OCI-LY7 (cell line): ENCODE results near the gene NME3. TPM values are rescaled to one million over a fixed set of nuclear protein-coding genes. Genes with fewer than 3 reads are reported as not detected.

Source experiments
- BruUV-seq: library from RNA; stranded (reverse); fragments of 400-500 nt; replicated peaks from 2 replicates; lab custom pipeline; 2021; lab: Mats Ljungman, UMichigan
- CTCF ChIA-PET: fragments of 300-600 bp; sonication (Branson Sonifier 250); formaldehyde crosslinking; loops from one replicate; lab custom pipeline; 2022; ENCODE audit warnings: antibody characterized with exemption; ENCODE audit not compliant: unreplicated experiment; lab: Charles Lee
- POLR2A ChIA-PET: fragments of 300-600 bp; sonication (Branson Sonifier 250); formaldehyde crosslinking; loops from one replicate; lab custom pipeline; 2022; ENCODE audit warnings: antibody characterized with exemption; lab: Charles Lee
- DNase-seq: peaks from one replicate; pipeline ENCODE4 v3.0.0-alpha.2; 2015; ENCODE audit warnings: low spot score
- H2AFZ ChIP-seq: fragments of 200-600 bp; sonication (generic), shearing (Covaris generic); 2 replicates; pipeline ENCODE4 v1.6.1; 2014; ENCODE audit warnings: mild to moderate bottlenecking, antibody characterized with exemption, low read length, moderate library complexity
- H3K27ac ChIP-seq: fragments of 200-600 bp; sonication (generic); 2 replicates; pipeline ENCODE4 v1.5.1; 2014; ENCODE audit warnings: mixed run types, low read depth, mild to moderate bottlenecking, moderate library complexity, low read length, inconsistent platforms; ENCODE audit not compliant: poor library complexity, severe bottlenecking
- H3K36me3 ChIP-seq: fragments of 200-600 bp; sonication (generic); 2 replicates; pipeline ENCODE4 v1.6.1; 2014; ENCODE audit warnings: mild to moderate bottlenecking, antibody characterized with exemption, low read length, moderate library complexity, mixed read lengths; ENCODE audit not compliant: insufficient read depth
- H3K4me1 ChIP-seq: fragments of 200-600 bp; sonication (generic); 2 replicates; pipeline ENCODE4 v1.5.1; 2014; ENCODE audit warnings: mild to moderate bottlenecking, low read length; ENCODE audit not compliant: insufficient read depth, poor library complexity, severe bottlenecking
- H3K4me2 ChIP-seq: fragments of 200-600 bp; sonication (generic); 2 replicates; pipeline ENCODE4 v1.6.1; 2014; ENCODE audit warnings: mild to moderate bottlenecking, low read length
- H3K4me3 ChIP-seq: fragments of 200-600 bp; sonication (generic); 2 replicates; pipeline ENCODE4 v1.5.1; 2014; ENCODE audit warnings: mild to moderate bottlenecking, low read depth, low read length; ENCODE audit not compliant: poor library complexity, severe bottlenecking
- H3K79me2 ChIP-seq: fragments of 200-600 bp; sonication (generic); 2 replicates; pipeline ENCODE4 v1.6.1; 2016; ENCODE audit warnings: low read depth, mild to moderate bottlenecking, low read length, moderate library complexity, mixed read lengths; ENCODE audit not compliant: insufficient read depth
- H3K9me2 ChIP-seq: fragments of 200-600 bp; sonication (generic); 2 replicates; pipeline ENCODE4 v1.6.1; 2016; ENCODE audit warnings: mild to moderate bottlenecking, low read length, mixed read lengths; ENCODE audit not compliant: insufficient read depth
- H3K9me3 ChIP-seq: fragments of 200-600 bp; sonication (generic); 2 replicates; pipeline ENCODE4 v1.6.1; 2014; ENCODE audit warnings: mild to moderate bottlenecking, mixed run types, low read length, mixed read lengths
- H4K20me1 ChIP-seq: fragments of 200-600 bp; sonication (generic); 2 replicates; pipeline ENCODE4 v1.6.1; 2014; ENCODE audit warnings: mild to moderate bottlenecking, antibody characterized with exemption, low read length, moderate library complexity, mixed read lengths; ENCODE audit not compliant: insufficient read depth
- EZH2phosphoT487 ChIP-seq: fragments of 200-600 bp; sonication (generic); IDR thresholded peaks from 2 replicates; pipeline ENCODE4 v1.6.1; 2018; ENCODE audit warnings: low read depth, borderline replicate concordance, mild to moderate bottlenecking, mixed run types, antibody characterized with exemption, low read length, moderate library complexity, mixed read lengths
- intact Hi-C: fragments of 100-400 bp; cut with micrococcal nuclease; formaldehyde crosslinking; loops from one replicate; pipeline ENCODE4 v1.10.0; 2022; ENCODE audit not compliant: unreplicated experiment
- total RNA-seq, 2 experiments: library from RNA; depleted of rRNA in 1 of 2; stranded (reverse); fragments of >200 nt in 1 of 2; shearing (Covaris generic) in 1 of 2; gene quantifications; 2 replicates each; pipeline ENCODE4 v1.2.3, GENCODE V29; 2014 to 2022
- TF ChIP-seq, protein P1 (sequence below): fragments of 200-600 bp; sonication (generic); conservative IDR thresholded peaks from 2 replicates; pipeline ENCODE4 v1.5.1; 2014; ENCODE audit warnings: mild to moderate bottlenecking, antibody characterized with exemption, low read length, moderate library complexity, mixed read lengths

Gene NME3
- total RNA-seq, 2 experiments from 2014 or later = 34.8 to 54.5 TPM

DNA sequence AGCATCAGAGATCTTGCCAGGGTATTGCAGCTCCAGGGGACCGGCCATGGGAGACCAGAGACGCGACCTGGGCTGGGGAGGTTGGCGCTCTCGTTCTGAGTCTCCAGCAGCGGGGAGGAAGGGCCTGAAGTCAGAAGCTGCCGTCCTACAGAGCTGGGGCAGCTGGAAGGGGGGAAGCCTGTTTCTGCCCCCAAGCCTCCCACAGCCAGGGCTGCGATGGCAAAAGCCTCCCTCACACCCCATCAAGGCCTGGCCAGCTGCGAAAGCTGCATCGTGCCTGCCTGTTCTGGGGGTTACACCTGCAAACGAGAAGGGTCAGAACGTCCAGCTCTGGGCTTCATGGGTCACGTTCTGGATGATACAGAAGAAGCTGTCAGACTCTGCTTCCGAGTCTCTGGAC lies 39.3 kb downstream of the NME3 start:
- Histone ChIP-seq H4K20me1 (no peaks in the 10 kb centered on the region), H3K4me1 (no peaks in the 10 kb centered on the region), H2AFZ (no peak overlapping the region), H3K9me2 (no peaks in the 10 kb centered on the region), H3K4me2 (no peak overlapping the region), H3K36me3 (peaks cover 61% of the 10 kb centered on the region), H3K27ac (no peak overlapping the region), H3K79me2 (no peaks in the 10 kb centered on the region), H3K9me3 (peaks cover 20% of the 10 kb centered on the region), H3K4me3 (no peak overlapping the region)
- POLR2A ChIA-PET = no interaction called here
- CTCF ChIA-PET = no interaction called here
- BruUV-seq = no TSS peak
- DNase-seq = no peak
- intact Hi-C loops = no loop called here
- TF ChIP-seq, protein P1, sequence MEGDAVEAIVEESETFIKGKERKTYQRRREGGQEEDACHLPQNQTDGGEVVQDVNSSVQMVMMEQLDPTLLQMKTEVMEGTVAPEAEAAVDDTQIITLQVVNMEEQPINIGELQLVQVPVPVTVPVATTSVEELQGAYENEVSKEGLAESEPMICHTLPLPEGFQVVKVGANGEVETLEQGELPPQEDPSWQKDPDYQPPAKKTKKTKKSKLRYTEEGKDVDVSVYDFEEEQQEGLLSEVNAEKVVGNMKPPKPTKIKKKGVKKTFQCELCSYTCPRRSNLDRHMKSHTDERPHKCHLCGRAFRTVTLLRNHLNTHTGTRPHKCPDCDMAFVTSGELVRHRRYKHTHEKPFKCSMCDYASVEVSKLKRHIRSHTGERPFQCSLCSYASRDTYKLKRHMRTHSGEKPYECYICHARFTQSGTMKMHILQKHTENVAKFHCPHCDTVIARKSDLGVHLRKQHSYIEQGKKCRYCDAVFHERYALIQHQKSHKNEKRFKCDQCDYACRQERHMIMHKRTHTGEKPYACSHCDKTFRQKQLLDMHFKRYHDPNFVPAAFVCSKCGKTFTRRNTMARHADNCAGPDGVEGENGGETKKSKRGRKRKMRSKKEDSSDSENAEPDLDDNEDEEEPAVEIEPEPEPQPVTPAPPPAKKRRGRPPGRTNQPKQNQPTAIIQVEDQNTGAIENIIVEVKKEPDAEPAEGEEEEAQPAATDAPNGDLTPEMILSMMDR = no peak
- no peak for TF ChIP-seq EZH2phosphoT487

DNA sequence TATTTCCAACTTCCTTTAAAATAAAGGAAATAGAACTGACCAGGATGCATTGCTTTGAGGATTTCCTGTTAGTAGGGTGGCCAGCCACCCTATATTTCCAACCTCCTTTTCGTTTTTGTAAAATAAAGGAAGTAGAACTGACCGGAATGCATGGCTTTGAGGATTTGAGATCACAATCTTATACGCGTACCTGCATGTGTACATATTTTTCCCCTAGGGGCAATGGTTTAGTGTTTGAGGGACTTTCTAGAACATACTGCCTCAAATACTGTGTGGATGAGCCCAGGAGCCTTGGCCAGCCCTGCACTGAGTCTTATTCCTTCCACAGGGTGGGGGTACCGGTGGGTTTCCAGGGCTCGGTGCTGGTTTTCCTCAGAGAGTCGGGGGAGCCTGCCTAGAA lies 39.7 kb downstream of the NME3 start:
- H3K4me2 ChIP-seq = no peak overlapping the region
- no peak overlapping the region for H3K4me3 ChIP-seq
- no peaks in the 10 kb centered on the region for H3K4me1 ChIP-seq
- TF ChIP-seq, protein P1 = no peak
- no peak for TF ChIP-seq EZH2phosphoT487
- intact Hi-C loops = no loop called here
- H3K36me3 ChIP-seq = peaks cover 62% of the 10 kb centered on the region
- no peaks in the 10 kb centered on the region for H4K20me1 ChIP-seq
- no peak overlapping the region for H3K27ac ChIP-seq
- POLR2A ChIA-PET = no interaction called here
- CTCF ChIA-PET = no interaction called here
- no TSS peak for BruUV-seq
- no peak overlapping the region for H2AFZ ChIP-seq
- H3K9me3 ChIP-seq = peaks cover 16% of the 10 kb centered on the region
- DNase-seq = no peak
- H3K79me2 ChIP-seq = no peaks in the 10 kb centered on the region
- no peaks in the 10 kb centered on the region for H3K9me2 ChIP-seq

DNA sequence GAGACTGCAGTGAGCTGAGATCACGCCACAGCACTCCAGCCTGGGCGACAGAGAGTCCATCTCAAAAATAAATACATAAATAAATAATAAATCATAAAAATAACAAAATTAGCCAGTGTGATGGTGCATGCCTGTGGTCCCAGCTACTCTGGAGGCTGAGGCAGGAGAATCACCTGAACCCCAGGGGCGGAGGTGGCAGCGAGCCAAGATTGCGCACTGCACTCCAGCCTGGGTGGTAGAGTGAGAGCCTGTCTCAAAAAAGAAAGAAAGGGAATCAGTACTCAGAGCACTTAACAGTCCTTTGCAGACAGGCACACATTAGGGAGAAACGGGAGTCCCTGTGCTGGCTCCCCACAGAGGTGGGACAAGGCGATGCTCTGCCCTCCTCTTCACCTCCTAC lies 40.3 kb downstream of the NME3 start:
- CTCF ChIA-PET = no interaction called here
- H3K36me3 ChIP-seq = peaks cover 67% of the 10 kb centered on the region

More for the DNA sequence above, 40.3 kb downstream of the NME3 start:
- no peaks in the 10 kb centered on the region for H4K20me1 ChIP-seq
- H3K4me2 ChIP-seq = no peak overlapping the region
- no peaks in the 10 kb centered on the region for H3K79me2 ChIP-seq
- intact Hi-C loops = no loop called here
- H2AFZ ChIP-seq = no peak overlapping the region
- no peaks in the 10 kb centered on the region for H3K9me2 ChIP-seq
- DNase-seq = no peak
- H3K4me3 ChIP-seq = no peak overlapping the region
- POLR2A ChIA-PET = no interaction called here
- peaks cover 14% of the 10 kb centered on the region for H3K9me3 ChIP-seq
- BruUV-seq = no TSS peak
- TF ChIP-seq EZH2phosphoT487 = no peak
- TF ChIP-seq, protein P1 = no peak
- no peak overlapping the region for H3K27ac ChIP-seq
- H3K4me1 ChIP-seq = no peaks in the 10 kb centered on the region
